ENCODE results near the gene ELMO3. TPM values are rescaled to one million over a fixed set of nuclear protein-coding genes. Genes with fewer than 3 reads are reported as not detected.

Gene ELMO3
- total and polyA plus RNA-seq, 8 donors: 4.9 to 21.2 (median 8.5) TPM

DNA sequence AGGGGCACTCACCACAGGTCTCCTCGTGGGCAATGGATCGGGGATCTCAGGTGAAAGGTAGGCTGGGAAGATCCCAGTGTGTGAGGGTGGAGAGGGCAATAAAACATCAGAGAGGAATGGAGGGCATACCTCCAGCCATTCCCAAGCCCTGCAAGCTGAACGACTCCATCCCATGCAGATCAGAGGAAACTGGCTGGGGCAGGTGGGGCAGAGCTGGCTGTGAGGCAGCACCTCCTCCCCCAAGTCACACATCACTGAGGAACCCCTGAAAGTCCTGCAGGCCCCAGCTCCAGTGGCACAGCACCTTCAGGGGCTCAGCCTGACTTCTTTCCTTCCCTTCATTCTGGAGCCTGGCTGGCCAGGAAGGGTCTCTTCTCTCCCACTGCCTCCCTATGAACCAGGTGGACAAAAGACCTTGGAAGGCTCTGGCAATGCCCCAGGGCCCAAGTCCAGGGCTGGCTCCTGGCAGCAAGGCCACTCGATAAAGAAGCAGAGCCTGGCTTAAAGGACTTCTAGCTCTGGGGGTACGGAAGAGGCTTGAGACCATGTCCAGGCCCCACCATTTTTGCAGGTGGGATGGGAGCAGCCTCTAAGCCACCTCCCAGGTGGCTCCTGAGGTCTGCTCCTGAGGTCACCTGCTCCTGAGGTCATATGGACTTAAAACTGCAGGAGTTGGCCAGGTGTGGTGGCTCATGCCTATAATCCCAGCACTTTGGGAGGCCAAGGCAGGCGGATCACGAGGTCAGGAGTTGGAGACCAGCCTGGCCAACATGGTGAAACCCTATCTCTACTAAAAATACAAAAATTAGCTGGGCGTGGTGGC lies 14.5 kb downstream of the ELMO3 start:
- ATAC-seq: no peak

DNA sequence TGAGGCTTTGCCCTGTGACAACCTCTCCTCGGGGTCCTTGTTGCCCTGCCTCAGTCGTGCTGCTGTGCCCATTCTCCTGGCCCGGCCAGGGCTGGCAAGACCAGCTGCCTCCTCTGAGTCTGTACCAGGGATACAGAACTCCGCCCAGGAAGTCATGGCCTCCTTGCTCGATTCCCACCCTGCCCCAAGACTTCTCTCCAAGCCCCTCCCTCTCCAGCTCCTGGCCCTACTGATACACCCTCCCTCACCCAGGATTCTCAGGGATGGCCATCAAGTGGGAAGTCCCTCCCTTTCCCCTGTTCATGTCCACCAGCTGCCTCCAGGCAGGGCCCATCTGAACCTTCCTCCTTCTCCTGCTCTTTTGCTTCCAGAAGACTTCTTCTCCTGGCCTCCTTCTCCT lies 16.8 kb downstream of the ELMO3 start:
- Histone ChIP-seq H3K4me1 (peaks cover 11 to 43% of the 10 kb centered on the region in 2 donors), H3K27ac (peak overlapping the region in 1 of 2 donors; percentile 60), H3K27me3 (no peaks in the 10 kb centered on the region), H3K9me3 (no peaks in the 10 kb centered on the region), H3K36me3 (no peaks in the 10 kb centered on the region), H3K4me3 (no peak overlapping the region)
- peak in 1 of 4 donors; percentile 28 for DNase-seq
- ATAC-seq: no peak
- TF ChIP-seq, protein P1, sequence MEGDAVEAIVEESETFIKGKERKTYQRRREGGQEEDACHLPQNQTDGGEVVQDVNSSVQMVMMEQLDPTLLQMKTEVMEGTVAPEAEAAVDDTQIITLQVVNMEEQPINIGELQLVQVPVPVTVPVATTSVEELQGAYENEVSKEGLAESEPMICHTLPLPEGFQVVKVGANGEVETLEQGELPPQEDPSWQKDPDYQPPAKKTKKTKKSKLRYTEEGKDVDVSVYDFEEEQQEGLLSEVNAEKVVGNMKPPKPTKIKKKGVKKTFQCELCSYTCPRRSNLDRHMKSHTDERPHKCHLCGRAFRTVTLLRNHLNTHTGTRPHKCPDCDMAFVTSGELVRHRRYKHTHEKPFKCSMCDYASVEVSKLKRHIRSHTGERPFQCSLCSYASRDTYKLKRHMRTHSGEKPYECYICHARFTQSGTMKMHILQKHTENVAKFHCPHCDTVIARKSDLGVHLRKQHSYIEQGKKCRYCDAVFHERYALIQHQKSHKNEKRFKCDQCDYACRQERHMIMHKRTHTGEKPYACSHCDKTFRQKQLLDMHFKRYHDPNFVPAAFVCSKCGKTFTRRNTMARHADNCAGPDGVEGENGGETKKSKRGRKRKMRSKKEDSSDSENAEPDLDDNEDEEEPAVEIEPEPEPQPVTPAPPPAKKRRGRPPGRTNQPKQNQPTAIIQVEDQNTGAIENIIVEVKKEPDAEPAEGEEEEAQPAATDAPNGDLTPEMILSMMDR (IDR thresholded peaks at IDR 0.05): no peak
- intact Hi-C loops (cut with DNase I): no loop called here

More for the DNA sequence above, 14.5 kb downstream of the ELMO3 start:
- Histone ChIP-seq H3K9me3 (no peaks in the 10 kb centered on the region), H3K36me3 (no peaks in the 10 kb centered on the region), H3K27ac (peak overlapping the region in 1 of 2 donors; percentile 33), H3K27me3 (no peaks in the 10 kb centered on the region), H3K4me3 (no peak overlapping the region), H3K4me1 (peaks cover 11 to 42% of the 10 kb centered on the region in 2 donors)
- TF ChIP-seq, protein P1 (IDR thresholded peaks at IDR 0.05): no peak
- peak in 1 of 4 donors; percentile 24 for DNase-seq
- intact Hi-C loops (cut with DNase I): no loop called here

DNA sequence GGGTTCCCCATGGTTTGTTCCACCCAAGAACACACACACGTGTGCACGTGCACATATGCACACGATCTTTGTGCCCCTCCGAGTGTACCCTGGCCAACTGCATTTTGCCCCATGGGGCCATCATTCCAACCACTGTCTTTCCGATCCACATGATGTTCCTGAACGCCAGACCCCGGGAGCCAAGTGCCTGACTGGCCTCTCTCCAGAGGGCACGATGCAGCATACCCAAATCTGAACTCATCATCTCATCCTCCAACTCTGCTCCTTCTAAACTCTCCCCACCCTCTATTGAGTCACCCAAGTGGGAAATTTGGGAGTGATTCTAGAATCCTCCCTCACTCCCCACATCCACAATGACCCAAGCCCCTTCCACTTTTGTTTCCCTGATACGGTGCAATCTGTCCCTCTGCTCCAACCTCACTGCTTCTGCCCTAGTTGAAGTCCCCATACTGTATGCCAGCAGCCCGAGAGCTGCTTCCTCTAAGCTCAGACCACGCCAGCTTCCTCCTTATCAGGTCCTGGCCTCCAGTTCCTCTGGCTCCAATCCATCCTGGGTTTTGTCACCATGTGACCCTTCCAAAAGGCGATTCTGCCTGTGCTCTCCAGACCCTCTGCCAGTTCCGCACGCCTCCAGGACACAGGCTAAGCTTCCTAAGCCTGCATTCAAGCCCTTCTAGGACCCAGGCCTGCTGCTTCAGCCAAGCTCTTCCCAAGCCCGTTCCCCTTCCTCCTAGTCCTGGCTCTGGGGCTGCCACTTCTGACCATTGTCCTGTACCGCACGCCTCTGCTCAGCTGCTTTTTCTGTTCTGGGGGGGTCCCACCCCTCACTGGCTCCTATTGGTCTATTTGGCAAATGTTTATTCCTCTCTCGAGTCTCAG lies 17.9 kb downstream of the ELMO3 start:
- ATAC-seq: peak; percentile 64
- peaks cover 11 to 43% of the 10 kb centered on the region in 2 donors for H3K4me1 ChIP-seq
- H3K27ac ChIP-seq: peak overlapping the region; percentile 19 to 60

DNA sequence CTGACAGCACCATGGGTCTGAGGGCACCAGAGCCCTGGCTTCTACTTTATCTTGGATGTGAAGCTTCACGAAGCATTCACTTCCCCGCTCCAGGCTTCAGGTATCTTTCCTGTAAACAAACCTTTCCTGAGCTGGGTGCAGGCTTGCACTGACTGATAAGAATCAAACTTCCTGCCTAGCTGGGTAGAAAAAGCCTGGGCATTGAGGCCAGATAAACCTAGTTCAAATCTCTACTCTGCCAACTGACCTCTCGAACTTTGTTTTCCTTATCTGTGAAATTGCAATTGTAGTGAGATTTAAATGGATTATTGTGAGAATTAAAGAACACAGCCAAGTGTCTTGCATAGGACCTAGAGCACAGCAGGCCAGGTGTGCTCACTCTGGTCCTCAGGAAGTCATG lies 25.1 kb downstream of the ELMO3 start:
- TF ChIP-seq, protein P1 (IDR thresholded peaks at IDR 0.05): no peak
- DNase-seq (peak in 1 of 4 donors; percentile 0), ATAC-seq (no peak)
- Histone ChIP-seq H3K9me3 (no peaks in the 10 kb centered on the region), H3K36me3 (peaks cover 0 to 10% of the 10 kb centered on the region in 2 donors), H3K27ac (peak overlapping the region in 1 of 2 donors; percentile 57), H3K27me3 (no peaks in the 10 kb centered on the region), H3K4me1 (peaks cover 15 to 25% of the 10 kb centered on the region in 2 donors), H3K4me3 (no peak overlapping the region)
- intact Hi-C loops (cut with DNase I): no loop called here

More for the DNA sequence above, 17.9 kb downstream of the ELMO3 start:
- TF ChIP-seq, protein P1 (IDR thresholded peaks at IDR 0.05): no peak
- H3K36me3 ChIP-seq: no peaks in the 10 kb centered on the region
- DNase-seq: peak in 3 of 4 donors; percentile 30 to 56 (median 52)
- no peaks in the 10 kb centered on the region for H3K9me3 ChIP-seq
- intact Hi-C loops (cut with DNase I): no loop called here
- no peaks in the 10 kb centered on the region for H3K27me3 ChIP-seq
- no peak overlapping the region for H3K4me3 ChIP-seq

Data from left lung (tissue), 10 donors.